GM21723 (cell line): ENCODE data around the gene ZNF277.
"Not testable (repeated sequence)": the region's sequence is repeated elsewhere in the genome, so short reads cannot be mapped to it uniquely, and the experiment has no call there.

Experiments
- ATAC-seq: cut with Tn5 transposase; IDR thresholded peaks from one replicate; pipeline ENCODE4 v1.9.1; 2021; ENCODE audit warnings: mild to moderate bottlenecking, moderate library complexity; ENCODE audit not compliant: unreplicated experiment

ZNF277 gene

GRCh38 chr7:112283382-112283910, 77.0 kb downstream of the ZNF277 start:
- peak; percentile 46 for ATAC-seq

GRCh38 chr7:112286250-112287086, 80.0 kb downstream of the ZNF277 start:
- peak; percentile 45 for ATAC-seq

DNA sequence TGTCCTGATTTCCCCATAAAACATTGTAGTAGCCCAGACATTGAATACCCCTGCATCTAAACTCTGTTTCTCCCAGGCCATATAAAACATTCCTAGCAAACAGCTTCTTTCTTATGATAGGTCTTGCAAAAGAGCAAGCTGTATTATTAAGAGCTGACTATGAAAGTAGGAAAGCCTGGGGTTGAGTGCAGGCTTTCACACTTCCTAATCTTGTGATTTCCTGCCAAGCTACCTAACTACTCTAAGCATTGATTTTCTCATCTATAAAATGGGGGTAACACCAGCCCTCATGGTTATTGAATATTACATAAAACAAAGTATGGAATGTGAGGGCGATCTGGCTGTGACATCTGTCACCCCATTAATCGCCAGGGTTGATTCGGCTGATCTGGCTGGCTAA, 81.8 kb downstream of the ZNF277 start:
- no peak for ATAC-seq

GRCh38 chr7:112290065-112290464, 83.6 kb downstream of the ZNF277 start:
- ATAC-seq: no peak

DNA sequence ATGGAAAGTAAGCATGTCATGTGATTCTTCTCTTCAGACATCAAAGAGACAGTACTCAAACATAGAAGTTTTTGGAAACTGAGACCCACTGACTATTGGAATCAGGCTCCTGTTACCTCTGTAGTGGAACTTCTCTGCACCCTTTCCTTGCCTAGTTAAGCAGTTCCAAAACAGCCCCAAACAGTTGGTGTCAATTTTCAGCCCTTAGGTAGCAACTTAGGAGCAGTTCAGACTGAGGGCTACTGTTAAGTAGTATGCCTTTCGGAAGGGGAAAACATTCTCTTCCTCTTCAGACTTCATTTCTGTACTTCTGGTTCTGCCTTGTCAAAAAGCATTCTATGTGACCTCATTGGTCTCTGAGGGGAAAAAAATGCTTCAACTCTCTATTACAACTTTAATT, 85.7 kb downstream of the ZNF277 start:
- no peak for ATAC-seq

- no peak for ATAC-seq
These were observed 86.9 kb downstream of the ZNF277 start for GRCh38 chr7:112293416-112293815.

GRCh38 chr7:112296432-112296831, 89.9 kb downstream of the ZNF277 start:
- ATAC-seq: no peak

DNA sequence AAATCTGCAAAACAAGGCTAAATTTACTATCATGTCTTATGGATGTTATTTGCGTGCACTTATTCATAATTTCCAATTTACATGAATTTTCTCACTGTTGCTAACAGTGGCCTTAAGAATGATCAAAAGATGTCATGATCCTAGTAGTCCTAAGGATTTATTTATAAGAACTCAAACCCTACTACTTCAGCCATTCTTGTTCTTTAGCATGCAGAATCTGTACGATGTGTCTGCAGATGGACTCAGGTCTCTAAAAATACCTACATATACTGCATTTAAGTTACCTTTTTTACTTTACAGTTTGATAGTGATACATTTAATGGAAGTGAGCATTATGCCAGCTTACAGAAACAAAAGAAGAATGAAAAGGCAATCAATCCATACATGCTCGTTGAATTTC, 91.2 kb downstream of the ZNF277 start:
- ATAC-seq: no peak

DNA sequence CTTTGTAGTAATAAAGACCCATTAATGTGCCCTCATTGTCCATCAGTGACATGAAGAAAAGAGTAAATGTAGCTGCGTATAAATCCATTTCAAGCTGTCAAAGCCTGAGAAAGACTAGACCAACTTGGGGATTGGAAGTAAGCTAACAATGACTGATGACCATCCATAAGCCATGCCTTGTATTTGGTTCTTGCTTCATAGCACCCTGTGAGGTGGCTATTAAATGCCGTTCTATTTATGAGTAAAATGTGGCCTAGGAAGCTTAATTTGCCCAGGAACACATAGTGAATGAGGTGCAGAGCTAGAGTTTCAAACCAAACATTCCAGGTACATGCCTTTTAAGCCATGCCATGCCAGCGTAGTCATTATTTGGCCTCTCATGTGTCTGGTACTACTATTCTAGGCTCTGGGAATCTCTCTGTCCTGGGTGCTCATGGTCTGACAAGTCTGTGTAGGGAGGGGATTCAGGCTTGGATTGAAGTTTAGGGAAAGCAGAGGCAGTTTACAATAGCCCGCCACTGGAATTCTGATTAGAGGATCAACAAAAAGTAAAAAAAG, 92.1 kb downstream of the ZNF277 start:
- ATAC-seq: no peak

DNA sequence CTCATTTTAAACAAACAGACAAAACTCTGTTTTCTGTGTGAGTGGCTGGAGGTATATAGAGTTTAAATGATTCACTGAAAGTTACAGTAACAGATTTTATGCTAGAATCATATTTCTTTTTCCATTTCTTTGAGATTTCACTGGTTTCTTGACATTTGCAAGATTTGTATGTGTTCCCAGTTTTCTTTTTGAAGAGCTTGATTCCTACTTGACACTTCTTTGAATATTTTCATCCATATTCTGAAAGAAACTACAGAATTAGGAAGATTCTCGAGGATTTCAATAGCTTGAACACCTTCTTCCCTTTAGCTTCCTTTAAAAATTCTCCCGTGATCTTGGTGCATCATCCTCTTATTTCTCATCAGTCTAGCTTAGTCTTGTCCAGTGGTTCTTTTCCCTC, 93.6 kb downstream of the ZNF277 start:
- no peak for ATAC-seq

DNA sequence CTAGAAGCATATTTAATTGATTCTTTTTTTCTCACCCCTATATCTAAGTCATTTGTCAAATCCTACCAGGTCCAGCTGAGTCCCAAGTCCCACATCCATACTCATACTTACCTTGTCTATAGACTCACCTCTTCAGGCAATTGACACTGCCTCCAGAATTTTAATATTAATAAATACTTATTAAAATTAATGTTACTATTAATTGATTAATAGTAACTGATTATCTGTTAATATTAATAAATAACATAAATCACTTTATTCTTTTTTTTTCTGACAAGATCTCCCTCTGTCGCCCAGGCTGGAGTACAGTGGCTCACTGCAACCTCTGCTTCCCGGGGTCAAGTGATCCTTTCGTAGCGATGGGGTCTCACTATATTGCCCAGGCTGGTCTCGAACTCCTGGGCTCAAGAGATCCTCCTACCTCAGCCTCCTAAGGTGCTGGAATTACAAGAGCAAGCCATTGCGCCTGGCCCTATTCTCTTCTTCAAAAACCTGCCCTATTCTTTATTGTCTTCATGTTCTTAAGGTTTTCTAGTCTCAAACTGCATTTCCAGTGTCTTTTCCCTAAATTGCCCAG, 94.4 kb downstream of the ZNF277 start:
- ATAC-seq: no peak

- no peak for ATAC-seq
These were observed 96.1 kb downstream of the ZNF277 start for GRCh38 chr7:112302566-112302965.

DNA sequence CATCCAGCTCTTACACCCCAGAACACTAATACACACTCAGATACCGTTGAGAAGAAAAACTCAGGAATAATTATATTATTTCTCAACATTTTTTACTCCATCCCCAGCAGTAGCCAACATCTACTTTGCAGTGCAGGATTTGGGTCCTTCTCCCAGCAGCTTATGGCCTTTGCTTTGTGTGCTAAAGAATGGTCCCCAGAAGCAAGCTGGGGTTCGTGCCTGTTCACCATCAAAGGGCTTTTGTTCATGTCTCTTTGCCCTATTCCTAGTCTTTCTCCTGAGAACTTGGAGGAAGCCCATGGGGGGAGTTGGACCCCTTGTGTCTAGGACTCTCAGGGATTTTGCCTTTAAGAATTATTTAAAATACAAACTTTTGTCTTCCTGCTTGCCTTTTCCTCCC, 100.4 kb downstream of the ZNF277 start:
- ATAC-seq: no peak

- ATAC-seq: no peak
These were observed 101.0 kb downstream of the ZNF277 start for GRCh38 chr7:112307506-112307905.

DNA sequence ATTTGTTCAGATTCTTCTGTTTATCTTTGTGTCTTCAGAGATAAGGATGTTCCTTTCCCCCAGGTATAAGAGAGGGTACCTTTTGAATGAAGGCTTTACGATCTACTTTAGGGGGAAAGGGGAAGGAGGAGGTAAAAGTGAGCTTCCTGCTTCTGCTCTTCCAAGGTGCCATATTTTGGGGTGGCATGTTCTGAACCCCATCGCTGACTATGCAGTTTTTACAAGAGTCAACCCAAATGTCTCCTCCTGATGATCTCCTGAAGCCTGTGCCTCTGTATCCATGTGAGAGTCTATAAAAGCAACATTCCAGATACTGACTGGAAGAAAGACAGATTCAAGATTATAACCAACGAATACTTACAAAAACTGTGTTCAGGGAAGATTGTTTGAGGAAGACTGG, 102.5 kb downstream of the ZNF277 start:
- ATAC-seq: no peak

DNA sequence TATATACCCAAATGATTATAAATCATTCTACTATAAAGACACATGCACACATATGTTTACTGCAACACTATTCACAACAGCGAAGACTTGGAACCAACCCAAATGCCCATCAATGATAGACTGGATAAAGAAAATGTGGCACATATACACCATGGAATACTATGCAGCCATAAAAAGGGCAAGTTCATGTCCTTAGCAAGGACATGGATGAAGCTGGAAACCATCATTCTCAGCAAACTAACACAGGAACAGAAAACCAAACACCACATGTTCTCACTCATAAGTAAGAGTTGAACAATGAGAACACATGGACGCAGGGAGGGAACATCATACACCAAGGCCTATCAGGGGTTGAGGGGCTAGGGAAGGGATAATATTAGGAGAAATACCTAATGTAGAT, 110.3 kb downstream of the ZNF277 start:
- not testable (repeated sequence) for ATAC-seq

GRCh38 chr7:112322070-112322469, 115.6 kb downstream of the ZNF277 start:
- ATAC-seq: no peak

DNA sequence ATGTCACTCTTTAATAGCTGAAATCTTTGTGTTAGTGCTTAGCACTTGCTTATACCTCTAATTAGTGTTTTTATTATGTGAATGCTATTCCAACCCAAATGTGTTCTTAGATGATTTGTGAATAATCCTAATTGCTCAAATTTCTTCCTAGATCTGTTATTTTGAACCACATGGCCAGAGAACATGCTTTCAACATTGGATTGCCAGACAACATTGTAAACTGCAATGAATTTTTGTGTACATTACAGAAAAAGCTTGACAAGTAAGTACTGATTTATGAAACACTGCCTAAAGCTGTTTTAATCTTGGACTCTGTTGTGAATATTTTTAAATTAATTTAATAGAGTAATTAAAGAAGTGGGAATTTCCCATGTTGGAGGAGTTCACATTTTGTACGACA, 121.1 kb downstream of the ZNF277 start:
- no peak for ATAC-seq

- no peak for ATAC-seq
These were observed 125.0 kb downstream of the ZNF277 start for GRCh38 chr7:112331492-112331891.

DNA sequence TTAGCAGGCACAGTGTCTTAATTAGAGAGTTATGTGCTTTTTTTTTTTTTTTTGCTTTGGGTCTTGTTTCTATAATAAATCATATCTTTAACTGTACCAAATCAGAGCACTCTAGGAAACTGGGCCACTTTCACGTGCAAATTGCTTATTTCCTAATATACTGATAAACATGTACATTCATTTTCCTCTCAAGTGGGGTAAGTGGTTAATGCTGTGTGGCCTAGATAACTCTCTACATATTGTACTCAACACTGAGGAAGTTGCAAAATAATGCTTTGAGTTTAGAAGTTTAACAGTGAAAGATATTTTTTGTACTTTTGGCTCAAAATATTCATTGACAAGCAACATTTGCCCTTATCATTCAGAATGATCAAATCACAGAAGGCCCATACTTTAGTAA, 127.9 kb downstream of the ZNF277 start:
- no peak for ATAC-seq

- ATAC-seq: no peak
These were observed 129.8 kb downstream of the ZNF277 start for GRCh38 chr7:112336261-112336660.

GRCh38 chr7:112336936-112337576, 130.6 kb downstream of the ZNF277 start:
- ATAC-seq: no peak
